Right lobe of liver (tissue), 4 donors: ENCODE measurements around the gene TNIK.

ENCODE experiments used
- POLR2A ChIP-seq: fragments of 450-650 bp; IDR thresholded peaks from one replicate; pipeline ENCODE4 v1.6.1; 2017; ENCODE audit warnings: antibody characterized with exemption, mild to moderate bottlenecking
- TF ChIP-seq, protein P1 (sequence below), 4 donors: fragments of 200-600 bp in 3 of 4; fragments of 450-650 bp in 1 of 4; IDR thresholded peaks; one replicate each; pipeline versions ENCODE4 v1.5.1 to v1.8.0; 2016 to 2022; ENCODE audit warnings: antibody characterized with exemption in 4 of 4, mild to moderate bottlenecking in 2 of 4
- donor health status: DM: no; HTN: no; CAD: no.
- donor health status: DM: no; HTN: no; CAD: no.
- donor health status: DM: no; HTN: yes; CAD: no.

DNA sequence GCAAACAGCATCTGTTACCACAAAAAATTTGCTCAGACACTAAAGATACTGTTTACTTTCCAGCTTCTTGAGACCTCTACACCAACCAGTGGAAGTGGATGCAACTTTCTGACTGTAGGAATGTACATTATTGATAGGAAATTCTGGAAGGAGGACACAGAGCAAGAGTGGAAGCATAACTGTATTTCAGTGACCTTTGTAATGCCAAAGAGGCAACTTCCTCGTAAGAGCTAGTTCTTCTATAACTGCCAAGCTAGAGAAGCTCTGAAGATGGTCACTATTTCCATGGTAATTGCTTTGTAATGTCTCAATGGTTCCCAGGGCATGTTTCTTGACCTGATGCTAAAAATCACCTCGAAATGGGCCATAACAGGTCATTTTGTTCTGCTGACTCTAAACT lies 337.3 kb downstream of the TNIK start:
- no peak for TF ChIP-seq POLR2A
- TF ChIP-seq, protein P1, sequence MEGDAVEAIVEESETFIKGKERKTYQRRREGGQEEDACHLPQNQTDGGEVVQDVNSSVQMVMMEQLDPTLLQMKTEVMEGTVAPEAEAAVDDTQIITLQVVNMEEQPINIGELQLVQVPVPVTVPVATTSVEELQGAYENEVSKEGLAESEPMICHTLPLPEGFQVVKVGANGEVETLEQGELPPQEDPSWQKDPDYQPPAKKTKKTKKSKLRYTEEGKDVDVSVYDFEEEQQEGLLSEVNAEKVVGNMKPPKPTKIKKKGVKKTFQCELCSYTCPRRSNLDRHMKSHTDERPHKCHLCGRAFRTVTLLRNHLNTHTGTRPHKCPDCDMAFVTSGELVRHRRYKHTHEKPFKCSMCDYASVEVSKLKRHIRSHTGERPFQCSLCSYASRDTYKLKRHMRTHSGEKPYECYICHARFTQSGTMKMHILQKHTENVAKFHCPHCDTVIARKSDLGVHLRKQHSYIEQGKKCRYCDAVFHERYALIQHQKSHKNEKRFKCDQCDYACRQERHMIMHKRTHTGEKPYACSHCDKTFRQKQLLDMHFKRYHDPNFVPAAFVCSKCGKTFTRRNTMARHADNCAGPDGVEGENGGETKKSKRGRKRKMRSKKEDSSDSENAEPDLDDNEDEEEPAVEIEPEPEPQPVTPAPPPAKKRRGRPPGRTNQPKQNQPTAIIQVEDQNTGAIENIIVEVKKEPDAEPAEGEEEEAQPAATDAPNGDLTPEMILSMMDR (IDR thresholded peaks at IDR 0.05), result no peak
